PC-3 (cell line): Measurements from ENCODE around the gene POLA1. TPM values are rescaled to one million over a fixed set of nuclear protein-coding genes. Genes with fewer than 3 reads are reported as not detected.

ENCODE experiments used
- ATAC-seq: fragments of 200-7000 bp; cut with Tn5 transposase; 2 replicates; pipeline ENCODE4 v1.9.1; 2020; ENCODE audit warnings: mild to moderate bottlenecking, moderate library complexity
- BruUV-seq: library from RNA; stranded (reverse); fragments of 400-500 nt; replicated peaks from 2 replicates; lab custom pipeline; 2021; lab: Mats Ljungman, UMichigan
- CTCF ChIA-PET: fragments of 300-600 bp; sonication (Branson Sonifier 250); formaldehyde crosslinking; loops from one replicate; lab custom pipeline; 2022; ENCODE audit warnings: antibody characterized with exemption; lab: Charles Lee
- POLR2A ChIA-PET: fragments of 300-600 bp; sonication (Branson Sonifier 250); formaldehyde crosslinking; loops from one replicate; lab custom pipeline; 2022; ENCODE audit warnings: antibody characterized with exemption; ENCODE audit not compliant: unreplicated experiment; lab: Charles Lee
- DNase-seq: peaks from one replicate; pipeline ENCODE4 v3.0.0-alpha.2; 2015
- H2AFZ ChIP-seq: fragments of 300-600 bp; sonication (generic); 2 replicates; pipeline ENCODE4 v1.6.0; 2016; ENCODE audit warnings: antibody characterized with exemption, low read length
- H3F3A ChIP-seq: fragments of 300-600 bp; sonication (generic); one replicate; pipeline ENCODE4 v1.6.0; 2017; ENCODE audit warnings: antibody characterized with exemption, low read length, control low read depth, mild to moderate bottlenecking; ENCODE audit not compliant: unreplicated experiment
- H3K27ac ChIP-seq: fragments of 300-600 bp; sonication (generic); 2 replicates; pipeline ENCODE4 v1.5.1; 2016; ENCODE audit warnings: mild to moderate bottlenecking, low read length
- H3K27me3 ChIP-seq: fragments of 300-600 bp; sonication (generic); 2 replicates; pipeline ENCODE4 v1.6.1; 2016; ENCODE audit warnings: low read length, mixed read lengths
- H3K36me3 ChIP-seq: fragments of 300-600 bp; sonication (generic); 2 replicates; pipeline ENCODE4 v1.6.1; 2016; ENCODE audit warnings: low read depth, mixed run types, low read length, mixed read lengths
- H3K4me1 ChIP-seq: fragments of 300-600 bp; sonication (generic); 2 replicates; pipeline ENCODE4 v1.5.1; 2016; ENCODE audit warnings: low read length; ENCODE audit not compliant: insufficient read depth
- H3K4me2 ChIP-seq: fragments of 300-600 bp; sonication (generic); 2 replicates; pipeline ENCODE4 v1.6.0; 2016; ENCODE audit warnings: low read length
- H3K4me3 ChIP-seq: fragments of 300-600 bp; sonication (generic); 2 replicates; pipeline ENCODE4 v1.5.1; 2016; ENCODE audit warnings: mild to moderate bottlenecking, low read length, mixed read lengths
- H3K79me2 ChIP-seq: fragments of 300-600 bp; sonication (generic); 2 replicates; pipeline ENCODE4 v1.6.1; 2017; ENCODE audit warnings: low read length, mixed read lengths
- H3K9ac ChIP-seq: fragments of 300-600 bp; sonication (generic); 2 replicates; pipeline ENCODE4 v1.6.0; 2016; ENCODE audit warnings: mild to moderate bottlenecking, low read length
- H3K9me2 ChIP-seq: fragments of 300-600 bp; sonication (generic); replicated peaks from 2 replicates; pipeline ENCODE4 v1.6.1; 2016; ENCODE audit warnings: mixed run types, low read length, mixed read lengths
- H3K9me3 ChIP-seq: fragments of 300-600 bp; sonication (generic); 2 replicates; pipeline ENCODE4 v1.6.1; 2016; ENCODE audit warnings: low read length, mixed read lengths
- H4K20me1 ChIP-seq: fragments of 300-600 bp; sonication (generic); 2 replicates; pipeline ENCODE4 v1.6.1; 2016; ENCODE audit warnings: low read length, mixed read lengths
- CTCF ChIP-seq: fragments of 300-600 bp; sonication (generic); conservative IDR thresholded peaks from 2 replicates; pipeline ENCODE4 v1.5.1; 2017; ENCODE audit warnings: antibody characterized with exemption, low read depth, mild to moderate bottlenecking, low read length
- EZH2 ChIP-seq: fragments of 300-600 bp; sonication (generic); IDR thresholded peaks from one replicate; pipeline ENCODE4 v1.6.1; 2017; ENCODE audit warnings: antibody characterized with exemption, mild to moderate bottlenecking, low read length; ENCODE audit not compliant: unreplicated experiment
- EZH2phosphoT487 ChIP-seq: fragments of 300-600 bp; sonication (generic); IDR thresholded peaks from 2 replicates; pipeline ENCODE4 v1.6.1; 2018; ENCODE audit warnings: mild to moderate bottlenecking, antibody characterized with exemption, low read length, borderline replicate concordance
- intact Hi-C: fragments of 100-400 bp; cut with micrococcal nuclease; formaldehyde crosslinking; loops from 2 replicates; pipeline ENCODE4 v1.9.0; 2023
- total RNA-seq: library from RNA; depleted of rRNA; stranded (reverse); fragments of >200 nt; gene quantifications from 2 replicates; pipeline ENCODE4 v1.2.3, GENCODE V29; 2014

The POLA1 gene
- total RNA-seq, 1 experiment from 2014 or later: 19.6 TPM

GRCh38 chrX:25012793-25013631, 319.3 kb downstream of the POLA1 start:
- Histone ChIP-seq H3K4me3 (peak overlapping the region; percentile 50; the same call in 1 of the 2 replicates), H3K27ac (no peak overlapping the region), H2AFZ (0 out of 2 replicates have a peak overlapping the region, but pooled peaks have one; percentile 34), H4K20me1 (no peaks in the 10 kb centered on the region), H3K9ac (no peak overlapping the region), H3K27me3 (peaks cover 56% of the 10 kb centered on the region), H3K9me3 (no peaks in the 10 kb centered on the region), H3K4me2 (peak overlapping the region; percentile 63), H3F3A (no peaks in the 10 kb centered on the region), H3K36me3 (no peaks in the 10 kb centered on the region), H3K9me2 (no peaks in the 10 kb centered on the region), H3K79me2 (no peaks in the 10 kb centered on the region), H3K4me1 (no peaks in the 10 kb centered on the region)
- no TSS peak for BruUV-seq
- ChIA-PET POLR2A (no interaction called here), CTCF (no interaction called here)
- no peak for TF ChIP-seq CTCF
- no peak for TF ChIP-seq EZH2phosphoT487
- TF ChIP-seq EZH2: no peak
- intact Hi-C loops: no loop called here
- ATAC-seq (peak; percentile 67), DNase-seq (no peak)

- ChIA-PET CTCF (no interaction called here), POLR2A (no interaction called here)
- TF ChIP-seq CTCF: no peak
- TF ChIP-seq EZH2: no peak
- no peak for TF ChIP-seq EZH2phosphoT487
- H3K4me3 ChIP-seq: no peak overlapping the region
- H2AFZ ChIP-seq: no peak overlapping the region
- H4K20me1 ChIP-seq: no peaks in the 10 kb centered on the region
- H3K4me1 ChIP-seq: no peaks in the 10 kb centered on the region
- no TSS peak for BruUV-seq
- DNase-seq (no peak), ATAC-seq (peak; percentile 16; the same call in 1 of the 2 replicates)
- no peaks in the 10 kb centered on the region for H3K9me3 ChIP-seq
- no peaks in the 10 kb centered on the region for H3F3A ChIP-seq
- no peak overlapping the region for H3K9ac ChIP-seq
- H3K36me3 ChIP-seq: no peaks in the 10 kb centered on the region
- intact Hi-C loops: no loop called here
- H3K27ac ChIP-seq: no peak overlapping the region
- H3K9me2 ChIP-seq: no peaks in the 10 kb centered on the region
- peaks cover 52% of the 10 kb centered on the region for H3K27me3 ChIP-seq
- no peaks in the 10 kb centered on the region for H3K79me2 ChIP-seq
- no peak overlapping the region for H3K4me2 ChIP-seq
Measured at GRCh38 chrX:25013632-25014365, 320.1 kb downstream of the POLA1 start.
